Stomach smooth muscle (tissue), 2 donors: Measurements from ENCODE around the gene DVL1.

Source experiments
- H3K27ac ChIP-seq: one replicate; pipeline ENCODE4 v1.7.0; 2013; ENCODE audit warnings: mild to moderate bottlenecking, low read length, inconsistent platforms
- H3K27me3 ChIP-seq, 2 donors: one replicate each; pipeline ENCODE4 v1.7.0; 2013; ENCODE audit warnings: low read length in 2 of 2; ENCODE audit not compliant: insufficient read depth in 2 of 2, control insufficient read depth in 1 of 2
- H3K36me3 ChIP-seq, 2 donors: one replicate each; pipeline ENCODE4 v1.7.0; 2013; ENCODE audit warnings: low read length in 2 of 2; ENCODE audit not compliant: control insufficient read depth in 2 of 2, insufficient read depth in 2 of 2
- H3K4me1 ChIP-seq: one replicate; pipeline ENCODE4 v1.7.0; 2013; ENCODE audit warnings: low read length; ENCODE audit not compliant: control insufficient read depth, insufficient read depth
- H3K4me3 ChIP-seq, 2 donors: one replicate each; pipeline ENCODE4 v1.7.0; 2013; ENCODE audit warnings: low read length in 2 of 2
- H3K9ac ChIP-seq, 2 donors: one replicate each; pipeline ENCODE4 v1.7.0; 2013; ENCODE audit warnings: low read length in 2 of 2, mild to moderate bottlenecking in 1 of 2
- H3K9me3 ChIP-seq, 2 donors: one replicate each; pipeline ENCODE4 v1.7.0; 2013; ENCODE audit warnings: low read length in 2 of 2; ENCODE audit not compliant: control insufficient read depth in 2 of 2
- donor health status: healthy.
- donor health status: Pancreatic carcinoma.

The DVL1 gene

GRCh38 chr1:1347026-1347595 lies 2.1 kb downstream of the DVL1 start:
- Histone ChIP-seq H3K27me3 (no peaks in the 10 kb centered on the region), H3K9ac (peak overlapping the region in 1 of 2 donors; percentile 72), H3K27ac (no peak overlapping the region), H3K36me3 (no peaks in the 10 kb centered on the region), H3K4me3 (peak overlapping the region in 1 of 2 donors; percentile 85), H3K4me1 (peaks cover 48% of the 10 kb centered on the region), H3K9me3 (no peaks in the 10 kb centered on the region)

DNA sequence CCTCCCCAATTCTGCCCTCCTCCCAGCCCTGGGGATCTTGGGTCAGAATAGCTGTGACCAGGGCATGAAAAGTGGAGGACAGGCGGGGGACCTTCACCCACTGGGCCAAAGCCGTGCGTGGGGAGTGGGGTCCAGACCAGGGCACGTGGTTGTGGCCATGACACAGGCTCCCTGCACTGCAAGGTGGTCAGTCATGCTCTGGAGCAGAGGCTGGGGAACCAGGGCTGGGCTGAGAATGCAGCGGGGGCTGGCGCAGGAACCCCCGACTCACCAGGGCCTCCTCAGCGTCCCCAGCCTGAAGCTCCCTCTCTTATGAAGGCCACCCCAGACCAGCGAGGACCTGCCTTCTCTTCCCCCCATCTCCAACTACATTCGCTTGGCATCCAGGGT lies 2.7 kb downstream of the DVL1 start:
- Histone ChIP-seq H3K9ac (peak overlapping the region in 1 of 2 donors; percentile 47), H3K27ac (no peak overlapping the region), H3K36me3 (peaks cover under 1 to 3% of the 10 kb centered on the region in 2 donors), H3K9me3 (no peaks in the 10 kb centered on the region), H3K27me3 (no peaks in the 10 kb centered on the region), H3K4me1 (peaks cover 43% of the 10 kb centered on the region), H3K4me3 (peak overlapping the region in 1 of 2 donors; percentile 29)

DNA sequence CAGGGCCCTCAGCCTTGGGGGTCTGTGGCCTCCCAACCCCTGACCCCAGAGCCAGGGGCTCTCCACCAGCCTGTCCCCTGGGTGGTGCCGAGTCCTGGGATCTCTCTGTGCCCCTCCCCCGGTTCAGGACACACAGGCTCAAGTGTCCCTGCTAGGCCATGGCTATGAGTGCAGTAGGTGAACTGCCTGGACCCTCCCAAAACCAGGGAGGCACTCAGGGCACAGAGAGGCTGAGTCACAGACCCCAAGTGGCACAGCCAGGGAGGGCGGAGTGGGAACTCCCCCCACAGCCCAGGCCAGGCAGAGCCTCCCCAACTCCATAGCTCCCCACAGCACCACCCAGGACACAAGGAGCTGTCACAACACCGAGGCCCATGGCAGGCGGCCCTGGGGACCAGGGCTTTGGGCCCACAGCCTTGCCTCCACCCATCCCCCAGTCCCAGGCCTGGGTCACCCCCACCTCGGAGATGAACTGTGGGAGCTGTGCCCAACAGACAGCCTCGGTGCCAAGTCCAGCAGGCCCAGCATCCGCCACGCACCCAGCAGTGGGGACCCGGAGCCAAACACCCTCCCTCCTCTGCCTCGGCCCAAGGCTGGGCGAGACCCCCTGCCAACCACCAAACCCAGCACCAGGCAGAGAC lies 3.2 kb downstream of the DVL1 start:
- no peak overlapping the region for H3K27ac ChIP-seq
- peak overlapping the region in 1 of 2 donors; percentile 47 for H3K9ac ChIP-seq
- no peaks in the 10 kb centered on the region for H3K9me3 ChIP-seq
- H3K4me3 ChIP-seq = peak overlapping the region in 1 of 2 donors; percentile 29
- H3K27me3 ChIP-seq = no peaks in the 10 kb centered on the region
- peaks cover 42% of the 10 kb centered on the region for H3K4me1 ChIP-seq
- H3K36me3 ChIP-seq = peaks cover 6 to 8% of the 10 kb centered on the region in 2 donors

DNA sequence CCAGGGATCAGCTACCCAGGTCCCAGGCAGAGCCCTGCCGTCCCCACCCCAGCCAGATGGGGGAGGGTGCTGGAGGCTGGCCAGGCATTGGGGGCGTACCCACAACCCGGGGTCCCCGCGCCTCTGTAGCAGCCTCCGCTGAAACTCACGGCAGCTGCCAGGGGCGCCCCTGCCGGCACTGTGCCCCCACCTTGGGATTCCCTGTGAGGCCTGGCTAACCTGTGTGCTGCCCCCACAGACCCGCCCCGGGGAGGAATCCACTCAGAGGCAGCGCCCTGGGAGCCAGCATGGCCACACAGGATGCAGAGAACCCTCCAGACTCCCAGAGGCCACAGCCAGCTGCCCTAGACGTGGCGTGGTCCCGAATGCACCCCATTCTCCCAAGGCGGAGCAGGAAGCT lies 3.8 kb downstream of the DVL1 start:
- Histone ChIP-seq H3K27ac (no peak overlapping the region), H3K27me3 (no peaks in the 10 kb centered on the region), H3K9ac (no peak overlapping the region), H3K36me3 (peaks cover 12 to 14% of the 10 kb centered on the region in 2 donors), H3K4me3 (no peak overlapping the region), H3K9me3 (no peaks in the 10 kb centered on the region), H3K4me1 (peaks cover 42% of the 10 kb centered on the region)

DNA sequence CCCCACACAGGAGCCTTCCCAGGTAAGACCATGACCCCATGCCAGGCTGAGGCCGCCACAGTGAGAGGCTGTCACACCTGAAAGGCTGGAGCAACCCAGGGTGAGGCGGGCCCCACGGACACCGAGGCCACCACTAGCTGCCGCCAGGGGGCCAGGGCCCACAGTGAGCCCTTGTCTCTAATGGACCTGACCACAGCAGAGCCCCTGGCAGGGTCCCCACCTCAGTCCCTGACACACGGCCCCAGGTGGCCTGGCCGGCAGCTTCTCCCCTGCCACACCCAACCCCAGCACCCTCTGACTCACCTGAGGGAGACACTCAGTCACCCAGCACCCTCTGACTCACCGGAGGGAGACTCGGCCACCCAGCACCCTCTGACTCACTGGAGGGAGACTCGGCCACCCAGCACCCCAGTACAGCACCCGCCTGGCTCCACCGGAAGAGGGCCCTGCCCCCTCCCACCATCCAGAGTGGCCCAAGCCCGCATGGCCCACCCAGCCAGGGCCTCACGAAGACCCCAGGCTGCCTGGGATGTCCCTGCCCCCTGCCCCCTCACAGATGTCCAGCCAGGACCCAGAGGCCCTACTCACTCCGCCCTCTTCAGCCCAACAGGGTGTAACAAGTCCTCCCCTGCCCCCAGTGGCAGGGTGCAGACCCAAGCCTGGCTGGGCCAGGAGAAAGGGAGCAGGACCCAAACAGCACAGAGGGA lies 4.4 kb downstream of the DVL1 start:
- Histone ChIP-seq H3K9ac (no peak overlapping the region), H3K36me3 (peaks cover 14 to 15% of the 10 kb centered on the region in 2 donors), H3K4me3 (no peak overlapping the region), H3K9me3 (no peaks in the 10 kb centered on the region), H3K27me3 (no peaks in the 10 kb centered on the region), H3K4me1 (peaks cover 42% of the 10 kb centered on the region), H3K27ac (no peak overlapping the region)

GRCh38 chr1:1343811-1344421 lies 5.3 kb downstream of the DVL1 start:
- Histone ChIP-seq H3K27ac (no peak overlapping the region), H3K9ac (no peak overlapping the region), H3K4me3 (no peak overlapping the region)

GRCh38 chr1:1342584-1343115 lies 6.6 kb downstream of the DVL1 start:
- peaks cover 33% of the 10 kb centered on the region for H3K4me1 ChIP-seq
- H3K4me3 ChIP-seq = no peak overlapping the region
- H3K36me3 ChIP-seq = peaks cover 14 to 17% of the 10 kb centered on the region in 2 donors
- H3K27ac ChIP-seq = no peak overlapping the region
- no peaks in the 10 kb centered on the region for H3K9me3 ChIP-seq
- no peaks in the 10 kb centered on the region for H3K27me3 ChIP-seq
- H3K9ac ChIP-seq = no peak overlapping the region

More at GRCh38 chr1:1343811-1344421, 5.3 kb downstream of the DVL1 start:
- Histone ChIP-seq H3K27me3 (no peaks in the 10 kb centered on the region), H3K36me3 (peaks cover 14 to 16% of the 10 kb centered on the region in 2 donors), H3K9me3 (no peaks in the 10 kb centered on the region), H3K4me1 (peaks cover 42% of the 10 kb centered on the region)

DNA sequence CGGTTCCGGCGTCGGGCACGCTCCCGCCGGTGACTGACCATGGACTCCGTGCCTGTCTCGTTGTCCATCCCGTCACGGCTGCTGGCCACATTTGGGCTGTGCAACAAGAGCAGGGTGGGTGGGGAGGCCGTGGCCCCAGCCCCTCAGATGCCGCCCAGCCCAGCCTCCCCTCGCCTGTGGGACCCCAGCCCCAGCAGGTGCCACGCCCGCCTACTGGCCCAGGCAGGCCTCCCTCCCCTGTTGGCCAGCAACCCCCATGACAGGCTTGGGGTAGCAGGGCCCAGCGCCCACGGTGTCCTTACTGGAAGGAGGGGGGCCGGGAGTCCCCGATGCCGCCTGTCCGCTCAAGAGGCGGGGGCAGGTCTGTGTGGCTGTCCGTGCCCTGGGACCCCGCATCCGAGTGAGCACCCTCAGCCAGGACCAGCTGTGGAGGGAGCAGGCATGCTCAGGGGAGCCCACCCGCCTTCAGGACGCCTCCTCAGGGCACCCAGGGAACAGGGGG lies 7.1 kb downstream of the DVL1 start:
- H3K27ac ChIP-seq = no peak overlapping the region
- no peak overlapping the region for H3K9ac ChIP-seq
- H3K4me3 ChIP-seq = no peak overlapping the region
- H3K9me3 ChIP-seq = no peaks in the 10 kb centered on the region
- H3K4me1 ChIP-seq = peaks cover 28% of the 10 kb centered on the region
- no peaks in the 10 kb centered on the region for H3K27me3 ChIP-seq
- peaks cover 14 to 17% of the 10 kb centered on the region in 2 donors for H3K36me3 ChIP-seq

DNA sequence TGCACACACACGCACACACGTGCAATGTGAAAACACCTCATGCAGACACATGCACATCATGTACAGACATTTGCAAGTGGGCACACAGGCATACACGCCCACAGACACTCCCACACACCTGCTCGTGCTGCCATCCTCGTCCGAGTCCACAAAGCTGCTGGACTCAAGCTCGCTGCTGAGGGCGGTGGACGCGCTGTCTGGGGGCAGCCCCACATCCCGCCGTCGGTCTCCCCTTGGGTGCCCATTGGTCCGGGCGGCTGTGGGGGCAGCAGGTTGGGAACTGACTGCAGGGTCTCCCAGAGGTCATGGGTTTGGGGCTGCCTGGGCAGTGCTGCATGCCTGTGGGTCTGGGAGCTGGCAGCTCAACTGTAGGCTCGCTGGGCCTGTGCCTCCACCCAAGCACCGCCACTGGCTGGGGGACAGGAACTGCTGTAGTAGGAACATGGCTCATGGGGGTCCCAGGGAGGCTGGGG lies 7.6 kb downstream of the DVL1 start:
- H3K4me3 ChIP-seq = no peak overlapping the region
- no peak overlapping the region for H3K9ac ChIP-seq
- peaks cover 14 to 17% of the 10 kb centered on the region in 2 donors for H3K36me3 ChIP-seq
- H3K27me3 ChIP-seq = no peaks in the 10 kb centered on the region
- no peaks in the 10 kb centered on the region for H3K9me3 ChIP-seq
- H3K4me1 ChIP-seq = peaks cover 23% of the 10 kb centered on the region
- H3K27ac ChIP-seq = no peak overlapping the region

- Histone ChIP-seq H3K4me3 (no peak overlapping the region), H3K36me3 (peaks cover 14 to 17% of the 10 kb centered on the region in 2 donors), H3K27me3 (no peaks in the 10 kb centered on the region), H3K9me3 (no peaks in the 10 kb centered on the region), H3K4me1 (peaks cover 17% of the 10 kb centered on the region), H3K27ac (no peak overlapping the region), H3K9ac (no peak overlapping the region)
Measured at GRCh38 chr1:1340791-1341548, 8.2 kb downstream of the DVL1 start.
